Psoas muscle (tissue), 8 donors: ENCODE results near the gene RAB25. TPM values are rescaled to one million over a fixed set of nuclear protein-coding genes. Genes with fewer than 3 reads are reported as not detected.
"Not testable (repeated sequence)": the region's sequence is repeated elsewhere in the genome, so short reads cannot be mapped to it uniquely, and the experiment has no call there.

Experiments
- ATAC-seq, 4 donors: fragments of 200-7000 bp; cut with Tn5 transposase; one replicate each; pipeline ENCODE4 v1.9.1; 2020; ENCODE audit warnings: moderate library complexity in 3 of 4, mild to moderate bottlenecking in 2 of 4
- DNase-seq, 2 donors: peaks; one replicate each; pipeline ENCODE4 v3.0.0-alpha.2; 2020
- H3K27ac ChIP-seq: fragments of 200-600 bp; one replicate; pipeline ENCODE4 v1.8.0; 2022
- H3K27me3 ChIP-seq, 3 donors: fragments of 200-600 bp in 1 of 3; one replicate each; pipeline versions ENCODE4 v1.6.1 to v1.8.0; 2013 to 2022; ENCODE audit warnings: low read length in 2 of 3, mild to moderate bottlenecking in 2 of 3, moderate library complexity in 1 of 3; ENCODE audit not compliant: insufficient read depth in 3 of 3
- H3K36me3 ChIP-seq, 2 donors: fragments of 200-600 bp in 1 of 2; one replicate each; pipeline versions ENCODE4 v1.6.1 to v1.8.0; 2013 to 2022; ENCODE audit warnings: low read depth in 1 of 2, mild to moderate bottlenecking in 1 of 2, moderate library complexity in 1 of 2; ENCODE audit not compliant: insufficient read depth in 1 of 2
- H3K4me1 ChIP-seq: fragments of 200-600 bp; one replicate; pipeline ENCODE4 v1.8.0; 2022
- H3K4me3 ChIP-seq: fragments of 200-600 bp; one replicate; pipeline ENCODE4 v1.8.0; 2022; ENCODE audit warnings: mild to moderate bottlenecking
- H3K9me3 ChIP-seq: fragments of 200-600 bp; one replicate; pipeline ENCODE4 v1.8.0; 2022
- WGBS, 3 donors: extraction: QIAGEN DNeasy Blood & Tissue Kit; methylation state at CpG; one replicate each; pipeline versions ENCODE4 v1.1.6 to v1.1.7; 2013; 5-methylcytosine and 5-hydroxymethylcytosine counted together
- intact Hi-C, 2 donors: fragments of 100-400 bp; cut with DNase I; formaldehyde crosslinking; loops; one replicate each; pipeline versions ENCODE4 v1.11.0 to v1.14.2; 2022
- polyA plus RNA-seq, 3 donors: library from polyadenylated mRNA; stranded (reverse); fragments of 200-250 nt; gene quantifications; one replicate each; pipeline ENCODE4 v1.2.3, GENCODE V29; 2013
- total RNA-seq, 4 donors: library from RNA; stranded (reverse); fragmentation: NEBNext Ultra II Directional in 2 of 4; extraction: Animal tissue kit (Norgen Biotek cat#: 25700) in 2 of 4; gene quantifications; one replicate each; pipeline versions ENCODE4 v1.2.1 to v1.2.4, GENCODE V29; 2021 to 2023
- TF ChIP-seq, protein P1 (sequence below): fragments of 200-600 bp; IDR thresholded peaks from one replicate; pipeline ENCODE4 v1.8.0; 2022; ENCODE audit warnings: antibody characterized with exemption
- donor health status: healthy with polysubstance abuse.
- donor health status: DM: no; HTN: no; CAD: no; lungs with moderate emphysema.
- donor health status: Bipolar disorder and iron deficiency.
- donor health status: healthy.
- donor health status: DM: yes; HTN: yes; CAD: no.
- donor health status: DM: no; HTN: no; CAD: no.
- donor health status: DM: no; HTN: no; CAD: no.
- donor health status: DM: yes; HTN: yes; CAD: no.

Gene RAB25
- total and polyA plus RNA-seq, 7 donors: 0.07 to 0.34 (median 0.13) TPM; not detected in 4

DNA sequence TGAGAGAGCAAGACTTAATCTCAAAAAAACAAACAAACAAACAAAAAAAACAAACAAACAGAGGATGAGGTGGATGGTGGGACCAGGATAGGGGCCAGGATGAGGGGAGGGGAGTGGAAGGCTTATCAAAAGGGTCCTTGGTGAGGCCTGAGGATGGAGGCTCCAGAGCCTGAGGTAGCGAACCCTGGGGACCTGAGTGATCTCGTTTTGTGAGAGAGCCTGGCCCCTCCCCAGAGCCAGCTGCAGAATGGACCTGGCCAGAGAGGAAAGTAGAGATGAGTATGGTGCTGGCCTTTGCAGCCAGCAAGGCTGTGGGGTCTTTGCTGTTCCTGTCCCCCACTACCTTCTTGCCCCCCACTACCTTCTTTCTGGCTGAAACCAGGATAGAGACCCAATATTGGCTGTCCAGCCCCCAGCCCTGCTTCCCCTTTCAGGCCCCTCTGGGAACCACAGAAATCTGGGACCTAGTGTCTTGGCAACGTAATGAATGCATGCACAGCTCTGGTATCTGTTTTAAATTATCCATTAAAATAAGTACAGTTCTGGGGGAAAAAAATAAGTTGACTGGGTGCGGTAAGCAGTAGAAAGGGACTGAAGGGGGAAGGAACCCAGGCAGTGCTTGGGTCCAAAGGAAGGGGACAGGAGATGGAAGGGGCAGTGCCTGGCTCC, 52.5 kb downstream of the RAB25 start:
- Histone ChIP-seq H3K4me1 (peaks cover 49% of the 10 kb centered on the region), H3K27me3 (no peaks in the 10 kb centered on the region), H3K36me3 (no peaks in the 10 kb centered on the region), H3K4me3 (peak overlapping the region; percentile 99), H3K27ac (peak overlapping the region; percentile 99), H3K9me3 (no peaks in the 10 kb centered on the region)
- no peak for ATAC-seq
- intact Hi-C loops: no loop called here
- TF ChIP-seq, protein P1, sequence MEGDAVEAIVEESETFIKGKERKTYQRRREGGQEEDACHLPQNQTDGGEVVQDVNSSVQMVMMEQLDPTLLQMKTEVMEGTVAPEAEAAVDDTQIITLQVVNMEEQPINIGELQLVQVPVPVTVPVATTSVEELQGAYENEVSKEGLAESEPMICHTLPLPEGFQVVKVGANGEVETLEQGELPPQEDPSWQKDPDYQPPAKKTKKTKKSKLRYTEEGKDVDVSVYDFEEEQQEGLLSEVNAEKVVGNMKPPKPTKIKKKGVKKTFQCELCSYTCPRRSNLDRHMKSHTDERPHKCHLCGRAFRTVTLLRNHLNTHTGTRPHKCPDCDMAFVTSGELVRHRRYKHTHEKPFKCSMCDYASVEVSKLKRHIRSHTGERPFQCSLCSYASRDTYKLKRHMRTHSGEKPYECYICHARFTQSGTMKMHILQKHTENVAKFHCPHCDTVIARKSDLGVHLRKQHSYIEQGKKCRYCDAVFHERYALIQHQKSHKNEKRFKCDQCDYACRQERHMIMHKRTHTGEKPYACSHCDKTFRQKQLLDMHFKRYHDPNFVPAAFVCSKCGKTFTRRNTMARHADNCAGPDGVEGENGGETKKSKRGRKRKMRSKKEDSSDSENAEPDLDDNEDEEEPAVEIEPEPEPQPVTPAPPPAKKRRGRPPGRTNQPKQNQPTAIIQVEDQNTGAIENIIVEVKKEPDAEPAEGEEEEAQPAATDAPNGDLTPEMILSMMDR: no peak
- 42 to 53% (median 43%) methylated on average over 4 of the region's 4 CpGs for WGBS, 3 donors
- DNase-seq: no peak

DNA sequence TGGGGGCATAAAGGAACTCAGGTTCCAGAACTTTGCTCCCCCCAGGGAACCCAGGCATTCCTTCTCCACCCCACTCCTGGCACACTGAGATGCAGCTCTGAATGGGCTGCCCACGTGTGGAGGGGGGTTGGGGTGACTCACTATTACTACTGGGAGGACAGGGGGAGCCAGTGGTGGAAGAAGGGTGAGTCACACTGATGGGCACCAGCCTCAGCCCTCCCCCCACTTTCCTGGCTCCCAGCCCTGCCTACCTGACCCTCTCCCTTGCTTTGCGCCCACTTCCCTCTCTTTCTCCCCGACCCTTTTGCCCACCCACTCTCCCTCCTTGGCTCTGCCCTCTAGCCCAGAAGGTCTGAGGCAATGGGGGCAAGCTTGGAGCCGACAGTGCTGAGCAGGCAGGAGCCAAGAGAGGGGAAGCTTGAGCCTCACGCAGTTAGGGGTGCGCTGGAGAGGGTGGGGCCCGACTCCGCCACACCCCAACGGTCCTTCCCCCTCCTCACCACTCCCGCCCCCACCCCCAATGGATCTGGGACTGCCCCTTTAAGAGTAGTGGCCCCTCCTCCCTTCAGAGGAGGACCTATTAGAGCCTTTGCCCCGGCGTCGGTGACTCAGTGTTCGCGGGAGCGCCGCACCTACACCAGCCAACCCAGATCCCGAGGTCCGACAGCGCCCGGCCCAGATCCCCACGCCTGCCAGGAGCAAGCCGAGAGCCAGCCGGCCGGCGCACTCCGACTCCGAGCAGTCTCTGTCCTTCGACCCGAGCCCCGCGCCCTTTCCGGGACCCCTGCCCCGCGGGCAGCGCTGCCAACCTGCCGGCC, 53.4 kb downstream of the RAB25 start, which contains the start of gene LMNA:
LMNA (plus strand) TSS at position 611 of the 818 bp plus-strand sequence. CDS start 208 bp downstream, outside the sequence.
- peak within 1 kb of the TSS; percentile 99 for H3K27ac ChIP-seq
- H3K27me3 ChIP-seq: no peaks in the 10 kb centered on the region
- no peaks in the 10 kb centered on the region for H3K9me3 ChIP-seq
- intact Hi-C loops: no loop called here
- ATAC-seq (peak; percentile 83 to 86 (median 84)), DNase-seq (peak; percentile 95 to 98)
- H3K4me3 ChIP-seq: peak within 1 kb of the TSS; percentile 99
- WGBS, 3 donors: 0 to 2% (median 1%) methylated on average over 25 to 37 of the region's 37 CpGs
- TF ChIP-seq, protein P1: no peak
- peaks cover 49% of the 10 kb centered on the region for H3K4me1 ChIP-seq
- H3K36me3 ChIP-seq: no peaks in the 10 kb centered on the region

DNA sequence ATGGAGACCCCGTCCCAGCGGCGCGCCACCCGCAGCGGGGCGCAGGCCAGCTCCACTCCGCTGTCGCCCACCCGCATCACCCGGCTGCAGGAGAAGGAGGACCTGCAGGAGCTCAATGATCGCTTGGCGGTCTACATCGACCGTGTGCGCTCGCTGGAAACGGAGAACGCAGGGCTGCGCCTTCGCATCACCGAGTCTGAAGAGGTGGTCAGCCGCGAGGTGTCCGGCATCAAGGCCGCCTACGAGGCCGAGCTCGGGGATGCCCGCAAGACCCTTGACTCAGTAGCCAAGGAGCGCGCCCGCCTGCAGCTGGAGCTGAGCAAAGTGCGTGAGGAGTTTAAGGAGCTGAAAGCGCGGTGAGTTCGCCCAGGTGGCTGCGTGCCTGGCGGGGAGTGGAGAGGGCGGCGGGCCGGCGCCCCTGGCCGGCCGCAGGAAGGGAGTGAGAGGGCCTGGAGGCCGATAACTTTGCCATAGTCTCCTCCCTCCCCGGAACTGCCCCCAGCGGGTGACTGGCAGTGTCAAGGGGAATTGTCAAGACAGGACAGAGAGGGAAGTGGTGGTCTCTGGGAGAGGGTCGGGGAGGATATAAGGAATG, 54.1 kb downstream of the RAB25 start:
- TF ChIP-seq, protein P1: no peak
- H3K27ac ChIP-seq: peak overlapping the region; percentile 99
- 0 to 1% (median 0%) methylated on average over 38 to 49 of the region's 49 CpGs for WGBS, 3 donors
- no peaks in the 10 kb centered on the region for H3K36me3 ChIP-seq
- DNase-seq (peak; percentile 56 to 72), ATAC-seq (peak; percentile 15 to 44 (median 36))
- intact Hi-C loops: no loop called here
- H3K9me3 ChIP-seq: no peaks in the 10 kb centered on the region
- peak overlapping the region; percentile 99 for H3K4me3 ChIP-seq
- no peaks in the 10 kb centered on the region for H3K27me3 ChIP-seq
- peaks cover 54% of the 10 kb centered on the region for H3K4me1 ChIP-seq

DNA sequence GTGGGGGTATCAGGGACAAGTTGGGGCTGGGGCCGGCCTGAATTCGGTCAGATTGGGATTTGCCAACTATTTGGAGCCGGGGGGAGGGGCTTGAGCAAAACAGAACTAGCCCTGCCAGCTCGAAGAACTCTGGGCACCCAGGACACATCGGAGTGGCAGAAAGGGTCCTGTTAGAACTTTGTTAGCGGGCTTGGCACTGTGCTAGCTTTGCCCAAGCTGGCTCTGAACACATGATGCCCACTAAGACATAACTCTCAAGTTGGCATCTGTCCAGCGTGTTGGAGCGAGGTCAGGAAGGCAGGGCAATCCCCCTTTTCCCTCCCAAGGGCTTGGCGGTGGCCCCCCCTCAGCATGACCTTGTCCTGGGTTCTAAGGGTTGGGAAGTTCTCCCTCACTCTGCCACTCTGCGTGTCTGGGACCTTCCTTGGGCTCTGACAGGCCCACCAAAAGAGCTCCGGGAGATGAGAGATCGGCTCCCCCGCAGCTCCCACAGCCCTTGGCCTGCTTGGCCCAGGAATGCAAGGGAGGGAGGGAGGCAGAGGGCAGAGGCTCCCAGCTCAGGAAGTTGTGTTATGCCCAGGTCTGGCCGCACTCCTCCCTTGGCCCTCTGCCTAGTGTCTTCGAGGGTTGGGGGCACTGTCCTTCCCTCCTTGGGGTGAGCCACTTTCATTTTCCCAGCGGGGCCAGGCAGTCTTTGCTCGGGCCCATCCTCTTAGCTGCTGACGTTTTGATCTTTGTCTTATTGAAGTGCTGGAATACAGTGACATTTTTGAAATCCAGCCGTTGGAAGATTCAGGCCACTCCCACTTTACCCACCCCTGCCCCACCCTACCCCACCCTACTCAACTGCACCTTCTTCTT, 54.8 kb downstream of the RAB25 start:
- ATAC-seq (peak; percentile 32 to 55 (median 46)), DNase-seq (peak; percentile 75 to 88)
- H3K4me1 ChIP-seq: peaks cover 61% of the 10 kb centered on the region
- H3K4me3 ChIP-seq: peak overlapping the region; percentile 99
- intact Hi-C loops: no loop called here
- H3K27me3 ChIP-seq: no peaks in the 10 kb centered on the region
- H3K27ac ChIP-seq: peak overlapping the region; percentile 99
- no peaks in the 10 kb centered on the region for H3K9me3 ChIP-seq
- TF ChIP-seq, protein P1: no peak
- WGBS, 3 donors: 0 to 1% (median 1%) methylated on average over 19 of the region's 19 CpGs
- H3K36me3 ChIP-seq: no peaks in the 10 kb centered on the region

DNA sequence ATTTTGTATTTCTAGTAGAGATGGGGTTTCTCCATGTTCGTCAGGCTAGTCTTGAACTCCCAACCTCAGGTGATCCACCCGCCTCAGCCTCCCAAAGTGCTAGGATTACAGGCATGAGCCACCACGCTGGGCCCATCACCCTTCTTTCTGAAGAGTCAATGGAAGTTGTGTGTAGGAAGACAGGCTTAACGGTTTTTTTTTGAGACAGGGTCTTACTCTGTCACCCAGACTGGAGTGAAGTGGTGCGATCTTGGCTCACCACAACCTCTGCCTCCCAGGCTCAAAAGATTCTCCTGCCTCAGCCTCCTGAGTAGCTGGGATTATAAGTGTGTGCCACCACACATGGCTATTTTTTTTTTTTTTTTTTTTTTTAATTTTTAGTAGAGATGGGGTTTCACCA, 55.8 kb downstream of the RAB25 start:
- intact Hi-C loops, H3K9me3 ChIP-seq, DNase-seq, ATAC-seq, H3K27me3 ChIP-seq, H3K36me3 ChIP-seq: not testable (repeated sequence)
- Histone ChIP-seq H3K4me3 (peak overlapping the region; percentile 99), H3K27ac (peak overlapping the region; percentile 99), H3K4me1 (peaks cover 69% of the 10 kb centered on the region)
- WGBS, 3 donors: 26 to 43% (median 35%) methylated on average over 5 of the region's 5 CpGs
